ENCODE measurements around the gene TNRC6B.
"Not testable (repeated sequence)": the region's sequence is repeated elsewhere in the genome, so short reads cannot be mapped to it uniquely, and the experiment has no call there.

Gene TNRC6B

GRCh38 chr22:40216041-40216756 is 38.5 kb downstream of the TNRC6B start:
- DNase-seq: no peak

- no peak for DNase-seq
Observed at GRCh38 chr22:40218152-40218551, 40.4 kb downstream of the TNRC6B start.

GRCh38 chr22:40218723-40219294 is 41.1 kb downstream of the TNRC6B start:
- no peak for DNase-seq

- no peak for DNase-seq
Observed at GRCh38 chr22:40220316-40221054, 42.8 kb downstream of the TNRC6B start.

- no peak for DNase-seq
Observed at GRCh38 chr22:40221055-40221414, 43.3 kb downstream of the TNRC6B start.

GRCh38 chr22:40222979-40223378 is 45.3 kb downstream of the TNRC6B start:
- DNase-seq: not testable (repeated sequence)

- DNase-seq: peak; percentile 37
Observed at GRCh38 chr22:40224702-40225101, 47.0 kb downstream of the TNRC6B start.

GRCh38 chr22:40226620-40227019 is 48.9 kb downstream of the TNRC6B start:
- DNase-seq: no peak

GRCh38 chr22:40231618-40232313 is 54.0 kb downstream of the TNRC6B start:
- no peak for DNase-seq

GRCh38 chr22:40232624-40233023 is 54.9 kb downstream of the TNRC6B start:
- no peak for DNase-seq

- DNase-seq: no peak
Observed at GRCh38 chr22:40233886-40234285, 56.2 kb downstream of the TNRC6B start.

GRCh38 chr22:40234658-40235057 is 56.9 kb downstream of the TNRC6B start:
- no peak for DNase-seq

GRCh38 chr22:40235308-40235707 is 57.6 kb downstream of the TNRC6B start:
- no peak for DNase-seq

- DNase-seq: no peak
Observed at GRCh38 chr22:40236131-40236665, 58.5 kb downstream of the TNRC6B start.

GRCh38 chr22:40237241-40237640 is 59.5 kb downstream of the TNRC6B start:
- no peak for DNase-seq

- no peak for DNase-seq
Observed at GRCh38 chr22:40237788-40238424, 60.2 kb downstream of the TNRC6B start.

- peak; percentile 28 for DNase-seq
Observed at GRCh38 chr22:40238425-40239344, 61.0 kb downstream of the TNRC6B start.

- DNase-seq: no peak
Observed at GRCh38 chr22:40239345-40239683, 61.6 kb downstream of the TNRC6B start.

- DNase-seq: no peak
Observed at GRCh38 chr22:40240160-40240559, 62.4 kb downstream of the TNRC6B start.

- DNase-seq: no peak
Observed at GRCh38 chr22:40240686-40241085, 63.0 kb downstream of the TNRC6B start.

GRCh38 chr22:40241200-40241763 is 63.6 kb downstream of the TNRC6B start:
- no peak for DNase-seq
